Measurements from ENCODE around the gene FAM53C.

- TF ChIP-seq EZH2 (IDR thresholded peaks at IDR 0.05; ENCODE audit: borderline replicate concordance, low read depth, low read length, severe bottlenecking) (no peak), POLR2A (IDR thresholded peaks at IDR 0.05; ENCODE audit: low read depth, low read length) (no peak), CTCF (IDR thresholded peaks at IDR 0.05; ENCODE audit: extremely low read depth in 1 of 2, insufficient read depth in 1 of 2, low read depth in 1 of 2, low read length in 2 of 2) (no peak), MYC (IDR thresholded peaks at IDR 0.05; ENCODE audit: low read depth, low read length) (no peak)
These were observed 7.0 kb downstream of the FAM53C start for GRCh38 chr5:138344887-138345622.
